Muscle layer of colon (tissue), 2 donors: ENCODE data around the gene NOP9.

Experiments
- H3K27ac ChIP-seq: one replicate; pipeline ENCODE4 v1.7.0; 2013; ENCODE audit warnings: low read depth, mild to moderate bottlenecking, low read length, moderate library complexity
- H3K27me3 ChIP-seq, 2 donors: one replicate each; pipeline ENCODE4 v1.7.0; 2013; ENCODE audit warnings: low read length in 2 of 2, mild to moderate bottlenecking in 2 of 2; ENCODE audit not compliant: insufficient read depth in 2 of 2, control insufficient read depth in 1 of 2
- H3K36me3 ChIP-seq: one replicate; pipeline ENCODE4 v1.7.0; 2013; ENCODE audit warnings: mild to moderate bottlenecking, low read length; ENCODE audit not compliant: insufficient read depth
- H3K4me1 ChIP-seq: one replicate; pipeline ENCODE4 v1.7.0; 2013; ENCODE audit warnings: mild to moderate bottlenecking, low read length; ENCODE audit not compliant: insufficient read depth
- H3K4me3 ChIP-seq, 2 donors: one replicate each; pipeline ENCODE4 v1.7.0; 2013; ENCODE audit warnings: low read length in 2 of 2, low read depth in 1 of 2, mild to moderate bottlenecking in 1 of 2, moderate library complexity in 1 of 2
- H3K9ac ChIP-seq: one replicate; pipeline ENCODE4 v1.7.0; 2013; ENCODE audit warnings: low read length
- H3K9me3 ChIP-seq: one replicate; pipeline ENCODE4 v1.7.0; 2013; ENCODE audit warnings: mild to moderate bottlenecking, low read length
- donor health status: abdominal sarcoma.
- donor health status: Adenocarcinoma of cecum.

The NOP9 gene

DNA sequence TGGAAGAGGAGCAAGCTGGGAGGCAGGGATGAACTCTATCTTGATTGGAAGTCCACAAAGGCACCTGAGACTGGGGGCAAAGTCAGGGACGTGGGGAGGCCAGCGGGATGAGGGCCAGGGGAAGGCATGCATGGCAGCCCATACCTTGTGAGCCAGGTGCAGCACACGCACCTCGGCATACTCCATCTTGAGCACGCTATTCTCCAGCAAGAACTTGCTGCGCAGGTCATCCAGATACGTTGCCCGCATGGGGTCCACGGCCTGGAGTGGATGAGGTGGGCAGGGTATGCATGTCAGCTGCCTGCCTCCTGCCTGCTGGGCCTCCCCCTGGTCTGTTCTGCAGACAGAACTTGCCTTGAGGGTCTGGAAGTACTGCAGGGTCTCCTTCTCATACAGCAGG lies 32.1 kb upstream of the NOP9 start:
- H3K9me3 ChIP-seq: no peaks in the 10 kb centered on the region
- H3K27ac ChIP-seq: no peak overlapping the region
- peaks cover 9% of the 10 kb centered on the region for H3K4me1 ChIP-seq
- peaks cover 3% of the 10 kb centered on the region for H3K36me3 ChIP-seq
- no peaks in the 10 kb centered on the region for H3K27me3 ChIP-seq
- no peak overlapping the region for H3K4me3 ChIP-seq
- no peak overlapping the region for H3K9ac ChIP-seq

DNA sequence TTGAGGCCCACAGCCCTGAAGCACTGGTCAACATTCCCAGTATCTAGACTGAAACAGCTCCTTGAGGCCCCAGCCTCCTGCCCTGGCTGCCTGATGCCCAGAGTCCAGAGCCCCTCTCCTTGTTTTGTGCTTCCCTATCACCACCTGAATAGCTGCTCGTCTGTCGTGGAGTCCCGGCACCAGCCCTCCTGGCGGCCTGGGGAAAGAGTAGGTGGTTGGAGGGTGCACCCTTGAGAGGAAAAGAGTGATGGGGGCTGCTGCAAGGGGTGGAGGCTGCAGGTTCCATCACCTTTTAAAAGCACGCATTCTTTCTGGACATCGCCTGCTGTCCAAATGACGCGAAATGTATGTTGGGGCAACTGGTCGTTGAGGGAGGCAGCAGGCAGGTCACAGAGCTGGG lies 31.4 kb upstream of the NOP9 start:
- no peaks in the 10 kb centered on the region for H3K9me3 ChIP-seq
- no peaks in the 10 kb centered on the region for H3K27me3 ChIP-seq
- no peak overlapping the region for H3K9ac ChIP-seq
- no peak overlapping the region for H3K27ac ChIP-seq
- H3K36me3 ChIP-seq: peaks cover 3% of the 10 kb centered on the region
- peaks cover 9% of the 10 kb centered on the region for H3K4me1 ChIP-seq
- no peak overlapping the region for H3K4me3 ChIP-seq

DNA sequence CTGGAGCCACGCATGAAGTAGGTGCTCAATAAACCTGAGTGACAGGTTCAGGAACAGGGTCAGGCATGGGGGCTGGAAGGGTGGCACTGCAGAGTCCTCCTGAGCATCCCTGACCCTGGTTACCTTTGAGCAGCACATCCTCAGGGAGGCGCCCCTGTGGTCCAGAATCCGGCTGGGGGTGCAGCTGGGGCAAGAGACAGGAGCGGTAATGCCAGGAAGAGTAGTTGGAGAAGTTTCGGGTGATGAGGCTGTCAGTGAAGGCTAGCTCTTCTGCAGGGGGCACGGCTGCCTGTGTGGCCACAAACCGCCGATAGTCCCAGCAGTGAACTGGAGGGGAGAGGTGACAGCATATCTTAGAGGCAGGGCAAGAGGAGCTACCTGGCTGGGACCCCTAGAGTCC lies 30.3 kb upstream of the NOP9 start:
- H3K4me1 ChIP-seq: peaks cover 9% of the 10 kb centered on the region
- peaks cover 3% of the 10 kb centered on the region for H3K36me3 ChIP-seq
- no peak overlapping the region for H3K27ac ChIP-seq
- H3K9ac ChIP-seq: no peak overlapping the region
- H3K9me3 ChIP-seq: no peaks in the 10 kb centered on the region
- H3K4me3 ChIP-seq: no peak overlapping the region
- no peaks in the 10 kb centered on the region for H3K27me3 ChIP-seq

DNA sequence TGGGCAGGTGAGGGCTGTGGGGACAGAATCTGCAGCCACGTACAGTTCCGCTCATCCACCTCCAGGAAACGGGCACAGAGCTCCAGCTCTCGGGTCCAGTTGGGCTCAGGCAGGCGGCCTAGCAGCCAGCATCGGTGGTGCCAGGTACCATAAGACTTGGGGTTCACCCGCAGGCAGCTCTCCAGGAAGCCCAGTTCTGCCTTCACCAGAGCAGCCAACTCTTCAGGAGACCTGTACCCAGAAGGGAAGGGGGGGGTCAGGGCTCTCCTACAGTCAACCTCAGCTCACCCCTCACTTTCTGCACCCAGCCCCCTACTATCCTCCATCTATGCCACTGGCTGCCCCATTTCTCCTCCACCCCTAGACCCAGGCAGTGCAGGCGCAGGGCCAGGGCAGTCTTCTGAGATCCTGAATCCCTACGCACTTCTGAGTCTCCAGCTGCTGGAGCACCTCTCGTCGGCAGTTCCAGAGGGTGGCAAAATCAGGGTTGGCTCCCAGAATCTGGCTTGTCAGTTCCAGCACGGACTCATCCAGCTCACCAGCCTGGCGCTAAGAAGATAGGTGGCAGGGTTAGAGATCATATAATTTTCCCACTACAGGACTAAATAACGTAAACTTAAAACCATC lies 29.6 kb upstream of the NOP9 start:
- H3K27me3 ChIP-seq: no peaks in the 10 kb centered on the region
- H3K9me3 ChIP-seq: no peaks in the 10 kb centered on the region
- H3K27ac ChIP-seq: no peak overlapping the region
- H3K36me3 ChIP-seq: peaks cover 3% of the 10 kb centered on the region
- no peak overlapping the region for H3K4me3 ChIP-seq
- peaks cover 9% of the 10 kb centered on the region for H3K4me1 ChIP-seq
- H3K9ac ChIP-seq: no peak overlapping the region

DNA sequence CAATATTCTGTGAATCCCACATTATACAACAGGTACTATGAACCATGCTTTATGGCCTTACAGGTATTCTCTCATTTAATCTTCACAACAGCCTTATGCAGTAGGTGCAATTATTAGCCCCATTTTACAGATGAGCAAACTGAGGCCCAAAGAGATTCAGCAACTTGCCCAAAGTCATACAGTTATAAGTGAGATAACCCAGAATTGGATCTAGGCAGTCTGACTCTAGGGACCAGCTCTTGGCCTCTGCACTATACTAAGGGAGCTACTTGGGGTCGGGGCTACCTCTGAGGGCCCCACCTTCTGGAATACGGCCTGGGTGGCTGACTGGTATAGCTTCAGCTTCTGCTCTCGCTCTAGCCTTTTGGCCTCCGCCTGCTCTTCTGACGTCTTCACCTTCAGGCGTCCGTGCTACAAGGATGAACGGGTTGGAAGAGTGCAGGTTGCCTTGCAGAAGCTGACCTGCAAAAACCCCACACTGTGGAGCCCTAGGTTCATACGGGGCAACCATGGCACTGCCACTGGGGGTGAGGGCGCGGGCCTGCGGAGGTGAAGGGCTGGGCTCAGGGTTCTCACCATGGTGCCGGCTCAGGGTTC lies 29.0 kb upstream of the NOP9 start:
- peak overlapping the region; percentile 90 for H3K9ac ChIP-seq
- H3K4me3 ChIP-seq: peak overlapping the region; percentile 88
- H3K9me3 ChIP-seq: no peaks in the 10 kb centered on the region
- H3K4me1 ChIP-seq: peaks cover 9% of the 10 kb centered on the region
- H3K27me3 ChIP-seq: no peaks in the 10 kb centered on the region
- H3K27ac ChIP-seq: peak overlapping the region; percentile 99
- peaks cover 3% of the 10 kb centered on the region for H3K36me3 ChIP-seq

DNA sequence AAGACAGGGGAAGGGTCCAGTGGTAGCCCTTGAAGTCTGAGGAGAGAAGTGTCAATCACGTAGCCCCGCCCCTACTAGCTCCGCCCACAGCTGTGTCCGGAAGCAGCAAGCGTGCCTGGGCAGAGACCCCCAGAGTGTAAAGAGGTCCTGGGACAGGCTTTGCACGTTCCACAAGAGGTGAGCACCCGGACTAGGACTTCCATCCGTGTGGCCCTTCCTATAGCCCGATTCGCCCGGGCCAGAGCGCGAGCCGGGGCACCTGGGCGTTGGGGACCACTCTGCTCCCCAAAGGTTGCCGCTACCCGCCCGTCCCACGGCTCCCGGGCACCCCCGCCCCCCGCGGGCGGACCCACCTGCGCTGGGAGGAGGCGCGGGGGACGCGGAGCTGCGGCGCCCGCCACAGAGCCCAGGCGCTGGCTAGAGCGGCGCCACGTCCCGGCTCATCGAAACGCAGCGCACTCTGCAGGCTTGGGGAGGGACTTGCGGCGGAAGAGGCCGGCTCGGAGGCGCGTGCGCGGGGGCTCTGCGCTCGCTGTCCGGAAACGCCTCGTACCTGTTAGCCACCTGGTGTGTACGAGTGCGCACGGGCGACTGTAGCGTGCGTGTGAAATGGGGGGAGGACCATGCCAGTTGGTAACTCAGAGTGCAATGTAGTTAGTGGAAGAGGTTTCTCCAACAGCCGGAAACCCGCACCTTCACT lies 28.4 kb upstream of the NOP9 start, which contains the start of gene RABGGTA:
TSS of gene RABGGTA (minus strand) at position 464 of the 700 bp plus-strand sequence. CDS start 482 bp downstream, outside the sequence.
- Histone ChIP-seq H3K9me3 (no peaks in the 10 kb centered on the region), H3K4me3 (peak within 1 kb of the TSS; percentile 88), H3K27ac (peak within 1 kb of the TSS; percentile 99), H3K4me1 (peaks cover 9% of the 10 kb centered on the region), H3K27me3 (no peaks in the 10 kb centered on the region), H3K9ac (peak within 1 kb of the TSS; percentile 90), H3K36me3 (peaks cover 3% of the 10 kb centered on the region)

DNA sequence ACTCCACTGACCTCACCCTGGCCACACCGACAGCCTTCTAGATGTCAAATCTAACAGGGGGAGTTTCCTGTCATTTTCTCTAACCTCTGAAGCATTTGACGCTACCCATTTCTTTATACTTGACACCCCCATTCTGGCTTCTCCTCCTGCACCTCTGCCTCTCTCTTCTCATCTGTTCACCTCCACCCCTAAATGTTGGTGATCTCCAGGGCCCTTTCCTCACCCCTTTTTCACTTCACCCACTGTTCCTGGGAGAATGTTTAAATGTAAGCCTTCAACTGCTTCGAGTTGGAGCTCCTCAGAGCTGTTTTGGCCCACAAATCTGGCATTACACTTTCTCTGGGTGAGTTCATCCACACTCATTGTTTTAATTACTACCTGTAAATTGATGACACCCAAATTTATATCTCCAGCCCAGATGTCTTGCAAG lies 27.8 kb upstream of the NOP9 start:
- Histone ChIP-seq H3K4me3 (peak overlapping the region; percentile 88), H3K9me3 (no peaks in the 10 kb centered on the region), H3K27me3 (no peaks in the 10 kb centered on the region), H3K9ac (peak overlapping the region; percentile 90), H3K36me3 (peaks cover 3% of the 10 kb centered on the region), H3K27ac (peak overlapping the region; percentile 99), H3K4me1 (peaks cover 9% of the 10 kb centered on the region)

DNA sequence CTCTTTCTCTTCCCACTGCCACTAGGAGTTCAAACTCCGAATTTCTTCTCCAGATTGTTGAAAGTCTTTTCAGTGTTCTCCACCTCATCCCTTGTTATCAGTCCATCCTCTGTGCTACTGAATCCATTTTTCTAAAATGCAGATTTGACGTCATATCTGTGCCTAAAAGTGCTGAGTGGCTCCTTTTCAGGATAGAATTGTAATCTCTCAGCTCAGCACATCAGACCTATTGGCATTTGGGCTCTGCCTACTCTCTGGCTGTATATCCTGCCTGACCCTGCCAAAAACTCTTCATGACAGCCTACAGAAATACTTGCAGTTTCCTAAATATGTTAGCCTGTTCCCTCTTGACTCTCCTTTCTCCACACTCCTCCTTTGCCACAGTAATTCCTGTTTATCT lies 27.2 kb upstream of the NOP9 start:
- Histone ChIP-seq H3K9me3 (no peaks in the 10 kb centered on the region), H3K36me3 (peaks cover 3% of the 10 kb centered on the region), H3K4me3 (no peak overlapping the region), H3K9ac (no peak overlapping the region), H3K27ac (no peak overlapping the region), H3K27me3 (no peaks in the 10 kb centered on the region), H3K4me1 (peaks cover 9% of the 10 kb centered on the region)

DNA sequence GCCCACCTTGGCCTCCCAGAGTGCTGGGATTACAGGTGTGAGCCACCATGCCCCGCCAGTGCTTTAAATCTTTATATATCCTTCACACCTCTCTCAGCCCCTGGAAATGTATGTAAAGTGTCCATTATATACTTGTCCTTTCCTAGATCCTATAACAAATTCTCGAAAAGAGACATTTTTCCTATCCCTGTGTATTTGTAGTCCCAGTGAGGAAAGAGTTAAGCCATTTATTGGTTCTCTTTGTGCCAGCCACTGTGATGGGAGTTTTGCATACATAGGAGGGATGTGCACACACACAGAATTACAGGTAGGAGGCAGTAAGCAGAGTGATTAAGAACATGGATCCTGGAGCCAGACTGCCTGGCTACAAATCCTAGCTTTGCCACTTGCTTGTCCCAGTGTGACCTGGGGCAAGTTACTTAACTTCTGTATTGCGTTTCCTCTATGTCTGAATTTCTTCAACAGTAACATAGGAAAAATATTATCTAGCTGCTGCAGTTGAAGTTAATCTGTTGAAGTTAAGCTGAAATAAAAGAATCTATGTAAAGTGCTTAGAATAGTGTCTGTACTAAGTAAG lies 26.1 kb upstream of the NOP9 start:
- peaks cover 9% of the 10 kb centered on the region for H3K4me1 ChIP-seq
- H3K4me3 ChIP-seq: no peak overlapping the region
- no peaks in the 10 kb centered on the region for H3K9me3 ChIP-seq
- H3K27ac ChIP-seq: no peak overlapping the region
- no peaks in the 10 kb centered on the region for H3K27me3 ChIP-seq
- H3K36me3 ChIP-seq: peaks cover 3% of the 10 kb centered on the region
- no peak overlapping the region for H3K9ac ChIP-seq

DNA sequence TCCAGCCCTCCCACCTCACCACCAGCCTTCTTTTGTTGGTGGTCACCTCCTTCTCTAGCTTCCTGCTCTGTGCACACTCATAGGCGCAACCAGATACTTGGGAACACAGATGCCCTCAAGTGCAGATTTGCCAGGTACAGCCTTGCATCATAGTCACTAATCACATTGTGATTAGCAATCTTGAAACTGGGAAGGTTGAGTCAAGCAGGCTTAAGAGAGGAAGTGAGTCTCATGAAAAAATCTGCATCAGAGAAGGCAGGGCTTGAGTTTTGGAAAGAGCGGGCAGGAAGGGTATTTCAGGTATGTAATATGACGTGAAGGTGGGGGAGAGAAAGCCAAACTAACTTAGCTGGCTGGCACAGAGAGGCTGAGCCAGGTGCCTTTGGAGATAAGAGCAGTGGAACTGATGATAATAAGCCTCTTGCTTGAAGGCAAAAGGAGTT lies 25.5 kb upstream of the NOP9 start:
- H3K9me3 ChIP-seq: no peaks in the 10 kb centered on the region
- H3K27me3 ChIP-seq: no peaks in the 10 kb centered on the region
- H3K27ac ChIP-seq: no peak overlapping the region
- H3K4me3 ChIP-seq: no peak overlapping the region
- H3K4me1 ChIP-seq: peaks cover 9% of the 10 kb centered on the region
- peaks cover 3% of the 10 kb centered on the region for H3K36me3 ChIP-seq
- no peak overlapping the region for H3K9ac ChIP-seq

DNA sequence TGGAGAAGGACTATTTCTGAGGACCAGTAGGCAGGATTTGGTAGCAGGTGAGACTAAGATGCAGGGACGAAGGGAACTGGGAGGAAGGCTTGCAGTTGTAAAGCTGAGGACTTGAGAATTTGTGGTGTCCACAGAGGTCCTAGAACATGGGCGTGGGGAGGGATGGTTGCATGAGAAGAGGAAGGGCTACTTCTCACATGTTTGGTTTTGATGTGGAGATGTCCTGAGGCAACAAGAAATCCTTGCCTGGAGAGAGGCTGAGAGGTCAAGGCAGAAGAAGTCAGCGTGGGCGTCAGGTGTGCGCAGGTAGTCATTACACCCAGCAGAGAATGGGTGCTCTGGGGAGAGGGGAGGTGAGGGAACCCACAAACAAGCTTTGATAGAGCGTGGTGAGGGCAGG lies 22.6 kb upstream of the NOP9 start:
- Histone ChIP-seq H3K4me1 (peaks cover under 1% of the 10 kb centered on the region), H3K27ac (no peak overlapping the region), H3K9ac (no peak overlapping the region), H3K36me3 (no peaks in the 10 kb centered on the region), H3K27me3 (no peaks in the 10 kb centered on the region), H3K9me3 (no peaks in the 10 kb centered on the region), H3K4me3 (no peak overlapping the region)
